HepG2 (cell line): Measurements from ENCODE around the gene RIMS3.

ENCODE experiments used
- CCDC6 ChIP-seq: sonication (generic); formaldehyde crosslinking; IDR thresholded peaks from 2 replicates; pipeline ENCODE4 v1.8.1; 2022; ENCODE audit warnings: mild to moderate bottlenecking, missing genetic modification reagents, moderate library complexity
- JDP2 ChIP-seq: sonication (generic); formaldehyde crosslinking; IDR thresholded peaks from 2 replicates; pipeline ENCODE4 v1.8.1; 2022; ENCODE audit warnings: missing genetic modification reagents, borderline replicate concordance
- KDM6A ChIP-seq: IDR thresholded peaks from 2 replicates; pipeline ENCODE4 v1.6.1; 2016; ENCODE audit warnings: low read depth
- ZFP36 ChIP-seq: fragments of 150-350 bp; IDR thresholded peaks from 2 replicates; pipeline ENCODE4 v1.6.1; 2018; ENCODE audit warnings: borderline replicate concordance, low read length, low read depth; ENCODE audit not compliant: partially characterized antibody
- ZNF615 ChIP-seq: sonication (generic); formaldehyde crosslinking; IDR thresholded peaks from 2 replicates; pipeline ENCODE4 v1.5.0; 2020; ENCODE audit warnings: mild to moderate bottlenecking, missing genetic modification reagents, borderline replicate concordance
- TF ChIP-seq, protein P1 (sequence below): sonication (generic); formaldehyde crosslinking; IDR thresholded peaks from 2 replicates; pipeline ENCODE4 v1.5.0; 2020; ENCODE audit warnings: missing genetic modification reagents

DNA sequence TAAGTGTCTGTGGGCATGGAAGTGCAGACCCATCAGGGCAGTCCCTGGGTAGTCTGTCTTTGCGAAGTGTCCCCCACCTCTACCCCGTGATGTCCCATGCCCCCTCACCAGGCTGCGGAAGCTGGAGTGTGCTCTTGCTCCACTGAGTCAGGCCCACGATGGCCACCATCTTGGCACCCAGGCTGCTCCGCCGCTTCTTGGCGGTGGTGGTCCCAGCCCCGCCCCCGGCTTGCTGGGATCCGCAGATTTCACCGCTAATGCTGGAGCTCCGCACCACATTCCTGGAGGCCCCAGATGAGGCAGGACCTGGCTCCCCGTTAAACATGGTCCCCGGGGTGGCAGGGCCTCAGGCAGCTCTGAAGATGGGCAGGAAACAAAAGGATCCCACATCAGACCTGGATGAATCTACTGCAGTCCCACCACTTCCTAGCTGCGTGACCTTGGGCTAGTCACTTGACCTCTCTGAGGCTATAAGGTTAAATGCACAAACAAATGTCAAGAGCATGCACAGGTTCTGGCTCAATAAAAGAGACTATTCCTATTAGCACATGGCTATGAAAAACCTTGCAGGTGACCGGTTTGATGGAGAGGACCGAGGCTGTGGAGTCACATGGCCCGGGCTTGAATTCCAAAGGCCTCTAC lies 23.8 kb downstream of the RIMS3 start:
- TF ChIP-seq ZNF615: no peak
- TF ChIP-seq KDM6A: no peak
- TF ChIP-seq ZFP36: no peak
- TF ChIP-seq, protein P1, sequence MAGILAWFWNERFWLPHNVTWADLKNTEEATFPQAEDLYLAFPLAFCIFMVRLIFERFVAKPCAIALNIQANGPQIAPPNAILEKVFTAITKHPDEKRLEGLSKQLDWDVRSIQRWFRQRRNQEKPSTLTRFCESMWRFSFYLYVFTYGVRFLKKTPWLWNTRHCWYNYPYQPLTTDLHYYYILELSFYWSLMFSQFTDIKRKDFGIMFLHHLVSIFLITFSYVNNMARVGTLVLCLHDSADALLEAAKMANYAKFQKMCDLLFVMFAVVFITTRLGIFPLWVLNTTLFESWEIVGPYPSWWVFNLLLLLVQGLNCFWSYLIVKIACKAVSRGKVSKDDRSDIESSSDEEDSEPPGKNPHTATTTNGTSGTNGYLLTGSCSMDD (CRISPR knock-in tag): no peak
- TF ChIP-seq CCDC6 (CRISPR knock-in tag): no peak
- TF ChIP-seq JDP2 (CRISPR knock-in tag): no peak
